Activated T-cell treated with anti-CD3 and anti-CD28 coated beads, Interleukin-2, amount 50 U/mL, for 24 hours (primary cell): ENCODE data around the gene HOXA9.

Experiments
- DNase-seq: peaks from one replicate; pipeline ENCODE4 v3.0.0-alpha.2; 2020
- H3K27ac Mint-ChIP-seq: 2 replicates; pipeline ENCODE4 v1.8.0; 2020; ENCODE audit warnings: mild to moderate bottlenecking, mixed read lengths
- H3K27me3 Mint-ChIP-seq: 2 replicates; pipeline ENCODE4 v1.8.0; 2020; ENCODE audit warnings: mixed read lengths
- H3K36me3 Mint-ChIP-seq: 2 replicates; pipeline ENCODE4 v1.8.0; 2020; ENCODE audit warnings: low read depth, mixed read lengths
- H3K4me1 Mint-ChIP-seq: 2 replicates; pipeline ENCODE4 v1.8.0; 2020; ENCODE audit warnings: low read depth, mixed read lengths
- H3K4me3 Mint-ChIP-seq: 2 replicates; pipeline ENCODE4 v1.8.0; 2020; ENCODE audit warnings: mild to moderate bottlenecking, moderate library complexity, mixed read lengths
- H3K9me3 Mint-ChIP-seq: 2 replicates; pipeline ENCODE4 v1.8.0; 2020; ENCODE audit warnings: mixed read lengths

HOXA9 gene

GRCh38 chr7:27123007-27123476 lies 42.3 kb downstream of the HOXA9 start:
- no peak overlapping the region for H3K4me3 Mint-ChIP-seq

GRCh38 chr7:27122077-27122910 lies 43.0 kb downstream of the HOXA9 start:
- H3K9me3 Mint-ChIP-seq = no peaks in the 10 kb centered on the region
- no peaks in the 10 kb centered on the region for H3K4me1 Mint-ChIP-seq
- H3K27ac Mint-ChIP-seq = no peak overlapping the region
- H3K36me3 Mint-ChIP-seq = no peaks in the 10 kb centered on the region
- peaks cover 43% of the 10 kb centered on the region for H3K27me3 Mint-ChIP-seq
- no peak overlapping the region for H3K4me3 Mint-ChIP-seq
- DNase-seq = no peak

More at GRCh38 chr7:27123007-27123476, 42.3 kb downstream of the HOXA9 start:
- DNase-seq = no peak
- no peaks in the 10 kb centered on the region for H3K4me1 Mint-ChIP-seq
- H3K27me3 Mint-ChIP-seq = peaks cover 47% of the 10 kb centered on the region
- H3K9me3 Mint-ChIP-seq = no peaks in the 10 kb centered on the region
- H3K27ac Mint-ChIP-seq = no peak overlapping the region
- H3K36me3 Mint-ChIP-seq = no peaks in the 10 kb centered on the region

GRCh38 chr7:27121684-27122076 lies 43.7 kb downstream of the HOXA9 start:
- no peak for DNase-seq
- Mint-ChIP-seq H3K36me3 (no peaks in the 10 kb centered on the region), H3K27me3 (peaks cover 37% of the 10 kb centered on the region), H3K4me3 (no peak overlapping the region), H3K27ac (no peak overlapping the region), H3K4me1 (no peaks in the 10 kb centered on the region), H3K9me3 (no peaks in the 10 kb centered on the region)

- no peaks in the 10 kb centered on the region for H3K9me3 Mint-ChIP-seq
- no peak overlapping the region for H3K27ac Mint-ChIP-seq
These were observed 45.9 kb downstream of the HOXA9 start for GRCh38 chr7:27119412-27119911.

GRCh38 chr7:27118580-27118979 lies 46.8 kb downstream of the HOXA9 start:
- DNase-seq = no peak
- Mint-ChIP-seq H3K36me3 (no peaks in the 10 kb centered on the region), H3K4me3 (no peak overlapping the region), H3K4me1 (no peaks in the 10 kb centered on the region), H3K27ac (no peak overlapping the region), H3K9me3 (no peaks in the 10 kb centered on the region), H3K27me3 (peaks cover 21% of the 10 kb centered on the region)

More at GRCh38 chr7:27119412-27119911, 45.9 kb downstream of the HOXA9 start:
- Mint-ChIP-seq H3K4me3 (no peak overlapping the region), H3K27me3 (peaks cover 26% of the 10 kb centered on the region), H3K36me3 (no peaks in the 10 kb centered on the region), H3K4me1 (no peaks in the 10 kb centered on the region)
- DNase-seq = no peak

GRCh38 chr7:27117887-27118491 lies 47.3 kb downstream of the HOXA9 start:
- H3K36me3 Mint-ChIP-seq = no peaks in the 10 kb centered on the region
- DNase-seq = no peak
- peaks cover 24% of the 10 kb centered on the region for H3K27me3 Mint-ChIP-seq
- H3K4me3 Mint-ChIP-seq = no peak overlapping the region
- H3K27ac Mint-ChIP-seq = no peak overlapping the region
- H3K9me3 Mint-ChIP-seq = no peaks in the 10 kb centered on the region
- H3K4me1 Mint-ChIP-seq = no peaks in the 10 kb centered on the region

GRCh38 chr7:27116962-27117886 lies 48.1 kb downstream of the HOXA9 start:
- DNase-seq = no peak
- peaks cover 26% of the 10 kb centered on the region for H3K27me3 Mint-ChIP-seq
- H3K9me3 Mint-ChIP-seq = no peaks in the 10 kb centered on the region
- H3K4me1 Mint-ChIP-seq = no peaks in the 10 kb centered on the region
- no peak overlapping the region for H3K4me3 Mint-ChIP-seq
- no peaks in the 10 kb centered on the region for H3K36me3 Mint-ChIP-seq
- H3K27ac Mint-ChIP-seq = no peak overlapping the region

GRCh38 chr7:27116031-27116961 lies 49.0 kb downstream of the HOXA9 start:
- H3K36me3 Mint-ChIP-seq = no peaks in the 10 kb centered on the region

GRCh38 chr7:27115221-27116026 lies 49.9 kb downstream of the HOXA9 start:
- H3K9me3 Mint-ChIP-seq = no peaks in the 10 kb centered on the region
- H3K4me3 Mint-ChIP-seq = no peak overlapping the region
- H3K27me3 Mint-ChIP-seq = peaks cover 37% of the 10 kb centered on the region
- no peaks in the 10 kb centered on the region for H3K36me3 Mint-ChIP-seq
- no peak for DNase-seq
- no peaks in the 10 kb centered on the region for H3K4me1 Mint-ChIP-seq
- no peak overlapping the region for H3K27ac Mint-ChIP-seq

More at GRCh38 chr7:27116031-27116961, 49.0 kb downstream of the HOXA9 start:
- no peak overlapping the region for H3K27ac Mint-ChIP-seq
- H3K27me3 Mint-ChIP-seq = peaks cover 34% of the 10 kb centered on the region
- H3K9me3 Mint-ChIP-seq = no peaks in the 10 kb centered on the region
- no peak for DNase-seq
- H3K4me3 Mint-ChIP-seq = no peak overlapping the region
- no peaks in the 10 kb centered on the region for H3K4me1 Mint-ChIP-seq

- H3K4me1 Mint-ChIP-seq = no peaks in the 10 kb centered on the region
- no peak overlapping the region for H3K27ac Mint-ChIP-seq
- peaks cover 39% of the 10 kb centered on the region for H3K27me3 Mint-ChIP-seq
- no peak overlapping the region for H3K4me3 Mint-ChIP-seq
- H3K9me3 Mint-ChIP-seq = no peaks in the 10 kb centered on the region
- DNase-seq = no peak
- no peaks in the 10 kb centered on the region for H3K36me3 Mint-ChIP-seq
These were observed 50.5 kb downstream of the HOXA9 start for GRCh38 chr7:27114881-27115220.

GRCh38 chr7:27113991-27114769 lies 51.2 kb downstream of the HOXA9 start:
- no peak overlapping the region for H3K4me3 Mint-ChIP-seq
- no peak overlapping the region for H3K27ac Mint-ChIP-seq
- peaks cover 44% of the 10 kb centered on the region for H3K27me3 Mint-ChIP-seq
- no peaks in the 10 kb centered on the region for H3K9me3 Mint-ChIP-seq
- no peak for DNase-seq
- no peaks in the 10 kb centered on the region for H3K4me1 Mint-ChIP-seq
- H3K36me3 Mint-ChIP-seq = no peaks in the 10 kb centered on the region
